ENCODE measurements around the gene RPL32. TPM values are rescaled to one million over a fixed set of nuclear protein-coding genes. Genes with fewer than 3 reads are reported as not detected.
A peak's percentile ranks its signal among the peaks of the same experiment; 100 is the strongest.

Gene RPL32
- total and polyA plus RNA-seq, 9 of the 15 experiments (the other 6 are each of a cell fraction or from before 2014, with no cell fraction given): 2,738 to 6,200 (median 4,286) TPM

- TF ChIP-seq ZBTB5 (IDR thresholded peaks at IDR 0.05): no peak
- no peak for TF ChIP-seq ID3 (CRISPR knock-in tag; IDR thresholded peaks at IDR 0.05)
- no peak; the same call in 1 of the 2 replicates for TF ChIP-seq ID3 (tag; IDR thresholded peaks at IDR 0.05)
- no peak for TF ChIP-seq NR2C1 (IDR thresholded peaks at IDR 0.05)
- no peak for TF ChIP-seq NR2C1 (tag; IDR thresholded peaks at IDR 0.05)
- TF ChIP-seq E2F4 (CRISPR knock-in tag; IDR thresholded peaks at IDR 0.05; ENCODE audit: low read depth): no peak
- TF ChIP-seq ZNF639 (CRISPR knock-in tag; conservative IDR thresholded peaks at IDR 0.05 in 1 of 2, IDR thresholded peaks at IDR 0.05 in 1 of 2): no peak
- TF ChIP-seq CEBPB (tag; IDR thresholded peaks at IDR 0.05): 0 out of 2 replicates have a peak, but pooled peaks have one; percentile 15
- peak; percentile 35; the same call in 1 of the 2 replicates for TF ChIP-seq SMARCE1 (IDR thresholded peaks at IDR 0.05)
- peak; percentile 88; the same call in 1 of the 2 replicates for TF ChIP-seq HDGF (IDR thresholded peaks at IDR 0.05)
- TF ChIP-seq ATF3 (IDR thresholded peaks at IDR 0.05): 0 out of 2 replicates have a peak, but pooled peaks have one; percentile 3
- TF ChIP-seq ATF3 (CRISPR knock-in tag; conservative IDR thresholded peaks at IDR 0.05): no peak; the same call in 1 of the 2 replicates
- no peak for TF ChIP-seq CREBBP (IDR thresholded peaks at IDR 0.05; ENCODE audit: low read depth, low read length)
- TF ChIP-seq ZKSCAN1 (IDR thresholded peaks at IDR 0.05; ENCODE audit: low read depth, low read length): no peak
- 0 out of 2 replicates have a peak, but pooled peaks have one; percentile 27 for TF ChIP-seq ZBTB12 (CRISPR knock-in tag; IDR thresholded peaks at IDR 0.05)
- no peak for TF ChIP-seq CCAR2 (IDR thresholded peaks at IDR 0.05; ENCODE audit: low read depth, low read length)
- TF ChIP-seq IFI16 (CRISPR knock-in tag; IDR thresholded peaks at IDR 0.05): no peak
- TF ChIP-seq STAT5B (CRISPR knock-in tag; IDR thresholded peaks at IDR 0.05): no peak
- TF ChIP-seq OTX1 (CRISPR knock-in tag; IDR thresholded peaks at IDR 0.05): peak; percentile 47; the same call in 1 of the 2 replicates
- TF ChIP-seq ELF2 (CRISPR knock-in tag; IDR thresholded peaks at IDR 0.05): no peak
- TF ChIP-seq DDX20 (tag; IDR thresholded peaks at IDR 0.05; ENCODE audit: low read depth): no peak
- no peak for TF ChIP-seq ZNF134 (CRISPR knock-in tag; conservative IDR thresholded peaks at IDR 0.05)
- no peak for TF ChIP-seq HNRNPUL1 (IDR thresholded peaks at IDR 0.05; ENCODE audit: low read length)
- 0 out of 2 replicates have a peak, but pooled peaks have one; percentile 11 for TF ChIP-seq FOXJ2 (tag; IDR thresholded peaks at IDR 0.05)
Measured at GRCh38 chr3:12841970-12842328, 584 bp upstream of the RPL32 start (continued).
